Raji (cell line): ENCODE results near the gene RELL1.

Experiments used
- POLR2A ChIP-seq: IDR thresholded peaks from 2 replicates; pipeline ENCODE4 v1.6.1; 2011; ENCODE audit warnings: low read depth, low read length, control low read depth; ENCODE audit not compliant: insufficient read depth

RELL1 gene

GRCh38 chr4:37661772-37662171 is 24.4 kb downstream of the RELL1 start:
- TF ChIP-seq POLR2A = no peak

GRCh38 chr4:37659696-37660095 is 26.5 kb downstream of the RELL1 start:
- no peak for TF ChIP-seq POLR2A

- TF ChIP-seq POLR2A = no peak
Measured at GRCh38 chr4:37656649-37657048, 29.5 kb downstream of the RELL1 start.

GRCh38 chr4:37653601-37654000 is 32.6 kb downstream of the RELL1 start:
- no peak for TF ChIP-seq POLR2A

GRCh38 chr4:37652747-37653527 is 33.2 kb downstream of the RELL1 start:
- no peak for TF ChIP-seq POLR2A

- no peak for TF ChIP-seq POLR2A
Measured at GRCh38 chr4:37651781-37652377, 34.3 kb downstream of the RELL1 start.

GRCh38 chr4:37650481-37650880 is 35.7 kb downstream of the RELL1 start:
- TF ChIP-seq POLR2A = no peak

- no peak for TF ChIP-seq POLR2A
Measured at GRCh38 chr4:37649268-37649667, 36.9 kb downstream of the RELL1 start.

GRCh38 chr4:37648084-37648817 is 37.9 kb downstream of the RELL1 start:
- TF ChIP-seq POLR2A = no peak

- no peak for TF ChIP-seq POLR2A
Measured at GRCh38 chr4:37646247-37646646, 39.9 kb downstream of the RELL1 start.

- no peak for TF ChIP-seq POLR2A
Measured at GRCh38 chr4:37645736-37646135, 40.4 kb downstream of the RELL1 start.

GRCh38 chr4:37644962-37645361 is 41.2 kb downstream of the RELL1 start:
- no peak for TF ChIP-seq POLR2A

GRCh38 chr4:37641886-37642849 is 44.0 kb downstream of the RELL1 start:
- TF ChIP-seq POLR2A = no peak

GRCh38 chr4:37641352-37641751 is 44.8 kb downstream of the RELL1 start:
- no peak for TF ChIP-seq POLR2A
